Measurements from ENCODE around the gene FAM171A1. TPM values are rescaled to one million over a fixed set of nuclear protein-coding genes. Genes with fewer than 3 reads are reported as not detected.
"Not testable (repeated sequence)": the region's sequence is repeated elsewhere in the genome, so short reads cannot be mapped to it uniquely, and the experiment has no call there.

Gene FAM171A1
- total RNA-seq, 2 experiments from 2014 or later: 4.2 to 5.1 TPM

DNA sequence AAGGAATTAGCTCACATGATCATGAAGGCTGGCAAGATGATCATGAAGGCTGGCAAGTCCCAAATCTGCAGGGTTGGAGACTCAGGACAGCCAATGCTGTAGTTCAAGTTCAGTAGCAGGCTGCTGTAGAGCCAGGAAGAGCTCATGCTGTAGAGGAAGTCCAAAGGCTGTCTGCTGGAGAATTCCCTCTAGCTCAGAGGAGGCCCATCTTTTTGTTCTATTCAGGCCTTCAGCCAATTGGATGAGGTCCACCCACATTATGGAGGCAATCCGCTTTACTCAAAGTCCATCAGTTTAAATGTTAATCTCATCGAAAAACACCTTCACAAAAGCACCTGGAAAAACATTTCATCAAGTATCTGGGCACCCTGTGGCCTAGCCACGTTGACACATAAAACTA, 24.8 kb upstream of the FAM171A1 start:
- H3K36me3 Mint-ChIP-seq (ENCODE audit: low read depth): no peaks in the 10 kb centered on the region
- intact Hi-C loops (cut with micrococcal nuclease): no loop called here
- TF ChIP-seq, protein P1, sequence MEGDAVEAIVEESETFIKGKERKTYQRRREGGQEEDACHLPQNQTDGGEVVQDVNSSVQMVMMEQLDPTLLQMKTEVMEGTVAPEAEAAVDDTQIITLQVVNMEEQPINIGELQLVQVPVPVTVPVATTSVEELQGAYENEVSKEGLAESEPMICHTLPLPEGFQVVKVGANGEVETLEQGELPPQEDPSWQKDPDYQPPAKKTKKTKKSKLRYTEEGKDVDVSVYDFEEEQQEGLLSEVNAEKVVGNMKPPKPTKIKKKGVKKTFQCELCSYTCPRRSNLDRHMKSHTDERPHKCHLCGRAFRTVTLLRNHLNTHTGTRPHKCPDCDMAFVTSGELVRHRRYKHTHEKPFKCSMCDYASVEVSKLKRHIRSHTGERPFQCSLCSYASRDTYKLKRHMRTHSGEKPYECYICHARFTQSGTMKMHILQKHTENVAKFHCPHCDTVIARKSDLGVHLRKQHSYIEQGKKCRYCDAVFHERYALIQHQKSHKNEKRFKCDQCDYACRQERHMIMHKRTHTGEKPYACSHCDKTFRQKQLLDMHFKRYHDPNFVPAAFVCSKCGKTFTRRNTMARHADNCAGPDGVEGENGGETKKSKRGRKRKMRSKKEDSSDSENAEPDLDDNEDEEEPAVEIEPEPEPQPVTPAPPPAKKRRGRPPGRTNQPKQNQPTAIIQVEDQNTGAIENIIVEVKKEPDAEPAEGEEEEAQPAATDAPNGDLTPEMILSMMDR (IDR thresholded peaks at IDR 0.05): no peak
- CTCF ChIA-PET: no interaction called here
- H3K9me3 Mint-ChIP-seq: peaks cover 2% of the 10 kb centered on the region
- no peak overlapping the region for H3K4me3 Mint-ChIP-seq
- no peaks in the 10 kb centered on the region for H3K4me1 Mint-ChIP-seq (ENCODE audit: low read depth)
- POLR2A ChIA-PET: no interaction called here
- no peak for DNase-seq
- ATAC-seq: no peak
- H3K27me3 Mint-ChIP-seq: peaks cover 9% of the 10 kb centered on the region
- no peak overlapping the region for H3K27ac Mint-ChIP-seq

- POLR2A ChIA-PET: no interaction called here
- no peak for DNase-seq
- TF ChIP-seq, protein P1 (IDR thresholded peaks at IDR 0.05): no peak
Measured at GRCh38 chr10:15393139-15393825, 22.2 kb upstream of the FAM171A1 start.

DNA sequence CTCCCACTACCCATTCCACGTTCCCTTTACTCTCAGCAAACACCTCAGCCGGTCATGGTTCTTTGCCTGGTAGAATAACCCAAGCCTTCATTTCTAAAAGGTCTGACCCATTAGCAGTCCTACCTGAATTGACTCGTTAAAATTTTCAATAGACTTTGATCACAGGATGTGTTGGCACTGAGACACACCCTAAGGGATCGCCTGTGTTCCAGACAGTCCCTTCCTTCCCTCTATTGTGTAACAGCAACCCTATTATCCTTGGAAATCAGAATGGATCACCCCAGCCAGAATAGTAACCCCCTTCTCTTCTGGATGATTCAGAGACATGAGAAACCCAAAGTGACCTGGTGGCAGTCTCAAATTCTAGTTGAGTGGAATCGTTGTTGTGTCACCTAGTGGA, 20.4 kb upstream of the FAM171A1 start:
- H3K4me3 Mint-ChIP-seq: no peak overlapping the region
- H3K27ac Mint-ChIP-seq: no peak overlapping the region
- no peak for ATAC-seq

More at GRCh38 chr10:15393139-15393825, 22.2 kb upstream of the FAM171A1 start:
- no peak overlapping the region for H3K4me3 Mint-ChIP-seq
- no peaks in the 10 kb centered on the region for H3K4me1 Mint-ChIP-seq (ENCODE audit: low read depth)
- intact Hi-C loops (cut with micrococcal nuclease): no loop called here
- H3K27ac Mint-ChIP-seq: no peak overlapping the region
- no peaks in the 10 kb centered on the region for H3K9me3 Mint-ChIP-seq
- H3K36me3 Mint-ChIP-seq (ENCODE audit: low read depth): no peaks in the 10 kb centered on the region
- CTCF ChIA-PET: interaction anchor here (1.8 kb wide), 1 partner anchor 25 kb away, joined by 5 read pairs; no protein-coding TSS in a partner anchor
- ATAC-seq: no peak
- H3K27me3 Mint-ChIP-seq: peaks cover 9% of the 10 kb centered on the region

GRCh38 chr10:15388172-15388571, 17.1 kb upstream of the FAM171A1 start:
- H3K4me3 Mint-ChIP-seq: not testable (repeated sequence)

More for the DNA sequence above, 20.4 kb upstream of the FAM171A1 start:
- CTCF ChIA-PET: no interaction called here
- H3K27me3 Mint-ChIP-seq: peaks cover 14% of the 10 kb centered on the region
- no peaks in the 10 kb centered on the region for H3K4me1 Mint-ChIP-seq (ENCODE audit: low read depth)
- POLR2A ChIA-PET: no interaction called here
- no peak for DNase-seq
- no peaks in the 10 kb centered on the region for H3K9me3 Mint-ChIP-seq
- TF ChIP-seq, protein P1 (IDR thresholded peaks at IDR 0.05): no peak
- no peaks in the 10 kb centered on the region for H3K36me3 Mint-ChIP-seq (ENCODE audit: low read depth)
- intact Hi-C loops (cut with micrococcal nuclease): no loop called here

GRCh38 chr10:15387021-15387420, 15.9 kb upstream of the FAM171A1 start:
- no peak for DNase-seq
- intact Hi-C loops (cut with micrococcal nuclease): no loop called here
- Mint-ChIP-seq H3K27me3 (peaks cover 29% of the 10 kb centered on the region), H3K27ac (no peak overlapping the region), H3K4me1 (ENCODE audit: low read depth) (no peaks in the 10 kb centered on the region), H3K4me3 (no peak overlapping the region), H3K36me3 (ENCODE audit: low read depth) (no peaks in the 10 kb centered on the region), H3K9me3 (no peaks in the 10 kb centered on the region)
- TF ChIP-seq, protein P1 (IDR thresholded peaks at IDR 0.05): no peak
- ChIA-PET CTCF (no interaction called here), POLR2A (no interaction called here)
- ATAC-seq: no peak

More at GRCh38 chr10:15388172-15388571, 17.1 kb upstream of the FAM171A1 start:
- peaks cover 26% of the 10 kb centered on the region for H3K27me3 Mint-ChIP-seq
- H3K27ac Mint-ChIP-seq; H3K4me1 Mint-ChIP-seq (ENCODE audit: low read depth); CTCF ChIA-PET; H3K9me3 Mint-ChIP-seq; DNase-seq; ATAC-seq; H3K36me3 Mint-ChIP-seq (ENCODE audit: low read depth); intact Hi-C loops (cut with micrococcal nuclease): not testable (repeated sequence)
- POLR2A ChIA-PET: interaction anchor here (0.6 kb wide), 1 partner anchor 1333 kb away, joined by 3 read pairs; no protein-coding TSS in a partner anchor

All from activated CD8-positive, alpha-beta T cell treated with anti-CD3 and anti-CD28 coated beads for 36 hours (primary cell).